CD4-positive, alpha-beta T cell treated with Interferon gamma for 1 hour (primary cell): ENCODE data around the gene REEP6.

Experiments used
- DNase-seq: peaks from one replicate; pipeline ENCODE4 v3.0.0-alpha.2; 2020

The REEP6 gene

DNA sequence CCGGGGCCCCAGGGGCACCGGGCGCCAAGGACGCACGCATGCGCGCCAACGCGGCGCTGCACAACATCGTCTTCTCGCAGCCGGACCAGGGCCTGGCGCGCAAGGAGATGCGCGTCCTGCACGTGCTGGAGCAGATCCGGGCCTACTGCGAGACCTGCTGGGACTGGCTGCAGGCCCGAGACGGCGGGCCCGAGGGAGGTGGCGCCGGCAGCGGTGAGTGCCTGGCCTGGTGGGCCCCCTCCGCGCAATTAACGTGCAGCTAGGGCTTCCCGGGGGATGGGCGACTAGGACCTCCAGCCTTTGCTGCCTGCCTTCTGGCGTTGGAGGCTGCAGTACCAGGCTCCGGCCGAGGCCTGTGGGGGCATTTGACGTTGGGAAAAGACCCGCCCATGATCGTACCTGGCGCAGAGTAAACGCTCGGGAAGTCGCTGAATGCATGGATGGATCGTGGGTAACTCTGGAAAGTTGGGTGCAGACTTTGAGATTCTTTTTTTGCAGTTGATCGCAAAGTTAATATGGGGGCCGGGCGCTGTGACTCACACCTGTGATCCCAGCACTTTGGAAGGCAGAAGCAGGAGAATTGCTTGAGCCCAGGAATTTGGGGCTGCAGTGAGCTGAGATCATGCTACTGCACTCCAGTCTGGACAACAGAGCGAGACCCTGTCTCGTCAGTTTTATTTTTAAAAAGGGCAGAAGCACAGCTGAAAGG, 33.8 kb upstream of the REEP6 start:
- DNase-seq: no peak

- no peak for DNase-seq
These were observed 33.1 kb upstream of the REEP6 start for GRCh38 chr19:1457892-1458291.

DNA sequence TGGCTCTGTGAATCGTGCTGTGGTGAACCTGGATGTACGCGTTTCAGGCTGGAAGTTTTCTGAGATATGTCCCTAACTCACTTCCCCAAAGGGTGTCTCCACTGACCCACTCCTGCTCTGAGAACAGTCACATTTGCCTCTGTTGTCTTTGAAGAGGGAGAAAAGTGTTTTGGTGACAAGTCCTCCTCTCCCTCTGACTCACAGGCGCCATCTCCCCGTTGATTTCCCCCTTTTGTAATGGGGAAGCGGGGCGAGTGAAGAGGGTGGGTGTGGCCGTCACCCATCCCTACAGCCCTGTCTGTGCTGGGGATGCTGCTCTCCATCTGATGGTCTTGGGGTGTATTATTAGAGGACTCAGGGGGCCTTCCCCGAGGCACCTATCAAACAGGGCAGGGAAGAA, 31.5 kb upstream of the REEP6 start:
- DNase-seq: no peak

GRCh38 chr19:1460033-1460995, 30.7 kb upstream of the REEP6 start:
- no peak for DNase-seq

DNA sequence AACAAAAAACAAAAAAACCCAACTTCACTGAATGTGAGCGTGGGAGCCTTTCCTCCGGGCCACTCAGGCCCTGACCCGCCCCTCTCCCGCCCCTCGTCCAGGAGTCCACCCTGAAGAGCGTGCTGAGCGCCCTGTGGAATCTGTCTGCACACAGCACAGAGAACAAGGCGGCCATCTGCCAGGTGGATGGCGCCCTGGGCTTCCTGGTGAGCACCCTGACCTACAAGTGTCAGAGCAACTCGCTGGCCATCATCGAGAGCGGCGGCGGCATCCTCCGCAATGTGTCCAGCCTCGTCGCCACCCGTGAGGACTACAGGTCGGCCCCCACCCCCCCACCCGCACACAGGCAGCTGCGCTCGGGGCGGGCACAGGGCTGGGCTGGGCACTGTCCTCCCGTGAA, 29.1 kb upstream of the REEP6 start:
- DNase-seq: no peak

GRCh38 chr19:1465191-1466016, 25.6 kb upstream of the REEP6 start:
- DNase-seq: no peak

DNA sequence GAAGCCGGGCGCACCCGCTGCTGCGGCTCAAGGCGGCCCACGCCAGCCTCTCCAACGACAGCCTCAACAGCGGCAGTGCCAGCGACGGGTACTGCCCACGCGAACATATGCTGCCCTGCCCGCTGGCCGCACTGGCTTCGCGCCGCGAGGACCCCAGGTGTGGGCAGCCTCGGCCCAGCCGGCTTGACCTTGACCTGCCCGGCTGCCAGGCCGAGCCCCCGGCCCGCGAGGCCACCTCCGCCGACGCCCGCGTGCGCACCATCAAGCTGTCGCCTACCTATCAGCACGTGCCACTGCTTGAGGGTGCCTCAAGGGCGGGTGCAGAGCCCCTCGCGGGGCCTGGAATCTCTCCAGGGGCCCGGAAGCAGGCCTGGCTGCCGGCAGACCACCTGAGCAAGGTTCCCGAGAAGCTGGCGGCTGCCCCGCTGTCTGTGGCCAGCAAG, 24.9 kb upstream of the REEP6 start:
- DNase-seq: no peak

- no peak for DNase-seq
These were observed 24.3 kb upstream of the REEP6 start for GRCh38 chr19:1466461-1467214.

GRCh38 chr19:1467215-1467489, 23.8 kb upstream of the REEP6 start:
- DNase-seq: no peak

GRCh38 chr19:1467490-1468273, 23.3 kb upstream of the REEP6 start:
- DNase-seq: no peak

DNA sequence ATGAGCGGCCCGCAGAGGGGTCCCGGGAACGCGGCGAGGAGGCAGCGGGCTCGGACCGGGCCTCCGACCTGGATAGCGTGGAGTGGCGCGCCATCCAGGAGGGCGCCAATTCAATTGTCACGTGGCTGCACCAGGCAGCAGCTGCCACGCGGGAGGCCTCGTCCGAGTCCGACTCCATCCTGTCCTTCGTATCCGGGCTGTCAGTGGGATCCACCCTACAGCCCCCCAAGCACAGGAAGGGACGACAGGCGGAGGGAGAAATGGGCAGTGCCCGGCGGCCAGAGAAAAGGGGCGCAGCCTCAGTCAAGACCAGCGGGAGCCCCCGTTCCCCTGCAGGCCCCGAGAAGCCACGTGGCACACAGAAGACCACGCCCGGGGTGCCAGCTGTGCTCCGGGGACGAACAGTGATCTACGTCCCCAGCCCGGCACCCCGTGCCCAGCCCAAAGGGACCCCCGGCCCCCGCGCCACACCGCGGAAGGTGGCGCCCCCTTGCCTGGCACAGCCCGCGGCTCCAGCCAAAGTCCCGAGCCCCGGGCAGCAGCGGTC, 22.6 kb upstream of the REEP6 start:
- DNase-seq: no peak

- DNase-seq: no peak
These were observed 22.1 kb upstream of the REEP6 start for GRCh38 chr19:1468821-1469254.

GRCh38 chr19:1469255-1470054, 21.5 kb upstream of the REEP6 start:
- no peak for DNase-seq

- DNase-seq: no peak
These were observed 21.0 kb upstream of the REEP6 start for GRCh38 chr19:1470055-1470304.

DNA sequence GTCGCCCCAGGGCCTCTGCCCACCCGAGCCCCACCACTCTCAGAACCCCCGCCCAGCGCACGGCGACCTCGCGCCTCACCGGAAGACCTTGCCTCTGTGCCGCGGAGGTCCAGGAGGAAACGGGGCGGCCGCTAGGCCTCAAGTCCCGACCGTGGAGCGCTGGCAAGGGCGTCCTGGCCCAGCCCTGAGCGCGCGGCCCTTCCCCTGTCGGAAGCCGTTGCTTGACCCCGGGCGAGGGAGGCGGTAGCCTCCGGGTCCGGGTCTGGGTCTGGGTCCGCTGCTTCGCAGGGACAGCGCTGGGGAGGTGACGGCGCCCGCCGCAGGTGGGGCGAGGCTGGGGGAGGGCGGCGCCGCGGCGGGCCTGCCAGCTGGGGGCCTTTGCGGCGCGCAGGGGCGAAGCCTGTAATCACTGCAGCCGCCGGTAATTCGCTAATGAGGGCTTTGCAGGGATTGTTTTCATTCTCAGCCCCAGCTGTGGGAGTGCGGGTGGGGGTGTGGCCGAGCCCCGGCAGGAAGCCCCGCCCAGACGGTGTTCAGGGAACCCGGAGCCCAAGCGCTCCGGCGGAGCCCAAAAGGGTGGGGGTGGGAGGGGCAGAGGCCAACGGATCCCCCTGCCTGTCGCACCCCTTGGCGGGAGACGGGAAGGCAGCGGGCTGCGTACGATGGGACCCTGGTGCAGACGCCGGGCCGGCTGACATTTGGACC, 20.5 kb upstream of the REEP6 start:
- DNase-seq: peak; percentile 62

DNA sequence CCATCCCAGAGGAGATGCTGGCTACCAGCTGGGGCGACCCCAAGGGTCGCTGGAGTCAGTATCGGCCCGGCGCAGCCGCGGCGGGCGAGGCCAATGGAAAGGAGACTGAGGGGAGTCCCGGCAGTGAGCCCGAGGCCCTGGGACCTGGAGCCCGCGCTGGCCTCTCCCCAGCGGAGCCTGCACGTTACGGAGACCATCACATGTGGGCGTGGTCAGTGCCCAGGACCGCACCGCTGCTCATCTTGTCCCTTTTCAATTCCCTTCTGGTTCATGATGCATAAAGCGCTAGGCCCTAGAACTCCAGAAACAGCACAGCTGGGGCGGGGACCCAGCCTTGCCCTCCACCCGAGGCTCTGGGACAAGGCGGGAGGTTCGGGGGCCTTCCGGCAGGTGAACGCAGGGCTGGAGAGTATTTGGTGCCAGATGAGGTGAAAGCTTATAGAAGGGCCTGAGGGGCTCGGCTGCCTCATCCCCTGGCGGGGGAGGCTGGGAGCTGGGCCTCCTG, 19.9 kb upstream of the REEP6 start:
- DNase-seq: no peak

DNA sequence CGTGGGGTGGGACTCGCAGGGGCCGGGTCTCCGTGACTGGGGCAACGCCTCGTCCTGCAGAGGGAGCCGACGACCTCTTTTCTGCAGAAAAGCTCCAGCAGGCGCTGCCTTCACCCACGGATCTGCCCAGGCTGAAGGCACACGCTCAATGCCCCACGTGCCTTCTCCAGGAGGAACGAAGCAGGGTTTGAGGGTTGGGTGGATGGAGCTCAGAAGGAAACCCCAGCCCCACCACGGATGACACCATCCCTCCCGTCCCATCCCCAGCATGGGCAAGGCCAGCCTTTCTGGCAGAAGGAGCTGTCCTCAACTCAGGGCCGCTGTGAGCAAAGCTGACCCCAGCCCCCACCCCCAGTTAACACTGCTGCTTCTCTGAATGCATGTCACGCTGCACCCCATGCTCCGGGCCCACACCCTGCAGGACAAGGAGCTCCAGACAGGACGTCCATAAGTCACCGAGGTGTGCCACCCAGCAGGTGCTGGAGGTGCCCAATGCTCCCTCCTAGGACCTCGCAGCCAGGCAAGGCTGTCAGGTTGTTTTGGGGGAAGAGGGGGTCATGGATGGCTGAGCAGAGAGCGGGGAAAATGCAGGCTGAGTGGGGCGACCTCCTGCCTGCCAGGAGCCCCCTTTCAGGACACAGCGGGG, 19.3 kb upstream of the REEP6 start:
- no peak for DNase-seq

GRCh38 chr19:1472231-1473084, 18.5 kb upstream of the REEP6 start:
- DNase-seq: no peak
